Stimulated activated CD4-positive, alpha-beta T cell treated with anti-CD3 and anti-CD28 coated beads, Interleukin-12 subunit alpha, Interleukin-12 subunit beta, amount 100 ng/mL, for 48 hours (primary cell): Measurements from ENCODE around the gene BMPER.

ENCODE experiments used
- DNase-seq, 3 donors: peaks; one replicate each; pipeline ENCODE4 v3.0.0-alpha.2; 2020; ENCODE audit warnings: low read depth in 2 of 3, low spot score in 1 of 3

BMPER gene

DNA sequence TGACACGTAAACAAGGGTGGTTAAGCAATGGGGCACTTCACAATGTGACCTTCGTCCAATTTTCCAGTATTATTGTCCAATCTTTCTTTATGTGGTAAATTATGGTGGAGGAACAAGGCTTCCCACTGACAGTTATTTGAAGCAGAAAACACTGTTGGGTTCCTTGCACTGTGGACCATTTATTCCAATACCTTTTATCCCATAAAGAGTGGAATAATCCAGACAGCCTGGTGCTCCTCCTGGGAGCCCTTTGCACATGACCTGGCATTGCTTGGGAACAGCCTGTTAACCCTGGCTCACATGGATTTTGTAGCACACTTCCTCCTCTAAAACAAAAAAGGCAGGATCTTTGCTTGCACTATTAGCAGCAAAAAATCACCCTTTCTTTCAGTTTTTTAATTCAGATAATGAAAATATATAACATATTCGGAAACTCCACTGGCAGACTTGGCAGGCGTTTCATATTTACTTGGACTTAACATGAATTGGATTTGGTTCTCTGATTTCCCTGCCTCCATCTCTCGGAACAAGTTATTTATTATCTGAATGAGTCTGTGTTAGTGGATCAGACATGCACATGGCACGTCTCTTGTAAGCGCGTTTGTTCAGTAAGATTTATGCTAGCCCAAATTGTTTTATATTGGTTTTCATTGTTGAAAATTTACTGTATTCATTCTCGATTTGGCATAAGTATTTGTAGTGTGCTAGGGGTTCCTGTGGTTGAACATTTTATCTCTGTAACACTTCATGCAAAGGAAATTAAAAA is 59.3 kb downstream of the BMPER start:
- no peak for DNase-seq

DNA sequence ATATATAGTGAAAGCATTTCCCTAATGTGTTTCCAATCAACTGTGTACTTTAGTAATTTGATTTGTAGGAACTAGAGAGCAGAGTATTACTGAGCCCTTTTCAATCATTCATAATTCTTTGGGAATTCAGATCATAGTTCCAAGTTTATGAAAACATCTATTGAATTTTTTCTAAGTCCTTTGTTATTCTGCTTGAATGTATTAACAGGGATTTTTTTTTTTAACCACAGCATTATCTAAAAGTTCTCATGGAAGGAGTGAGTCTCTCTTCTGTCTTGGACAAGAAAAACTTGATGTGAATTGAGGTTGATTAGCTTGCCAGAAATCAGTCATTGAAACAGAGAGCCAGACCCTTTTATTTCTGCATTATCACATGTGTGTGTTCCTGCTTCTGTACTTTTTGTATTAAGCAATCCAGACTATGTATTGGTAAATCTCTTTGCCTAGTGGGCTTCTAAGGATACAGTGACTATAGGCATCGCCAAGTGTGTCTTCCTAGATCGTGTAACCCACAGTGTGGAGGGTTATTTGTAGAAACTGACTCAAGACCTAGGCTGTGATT is 59.9 kb downstream of the BMPER start:
- DNase-seq = no peak

DNA sequence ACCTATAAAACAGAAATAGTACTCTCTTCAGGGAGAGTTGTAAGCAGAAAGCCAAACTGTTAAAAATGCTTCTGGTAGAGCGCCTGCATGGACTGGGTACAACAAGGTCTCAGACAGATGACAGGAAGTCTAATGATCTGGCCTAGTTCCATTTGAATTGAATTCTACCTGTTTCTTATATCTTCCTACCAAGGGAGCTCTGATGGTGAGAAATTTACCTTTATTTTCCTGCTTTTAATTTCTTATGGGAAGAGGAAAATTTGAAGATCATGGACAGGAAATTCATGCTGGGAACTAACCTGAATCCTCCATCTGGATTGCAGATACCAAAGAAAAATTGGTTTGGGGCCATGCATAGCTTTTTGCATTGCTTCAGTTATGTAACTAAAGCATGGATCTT is 63.3 kb downstream of the BMPER start:
- DNase-seq = no peak

DNA sequence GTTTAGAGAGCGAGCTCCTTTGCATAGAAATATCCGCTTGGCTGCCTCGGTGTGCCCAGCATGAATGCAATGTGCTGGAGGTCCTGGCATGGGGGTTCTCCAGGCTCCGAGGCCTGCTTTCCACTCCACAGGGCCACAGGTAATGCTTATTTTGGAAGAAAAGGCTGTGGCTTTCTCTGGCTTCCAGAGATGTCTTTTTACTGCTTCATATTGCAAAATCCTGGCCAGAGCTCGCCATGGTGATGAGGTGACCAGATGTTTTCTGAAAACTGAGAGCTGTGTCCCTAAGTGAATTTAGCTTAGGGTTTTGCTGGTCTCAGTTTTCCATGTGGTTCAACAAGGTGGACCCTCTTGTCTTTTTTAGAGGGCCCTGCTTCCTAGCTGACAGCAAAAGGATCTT is 65.2 kb downstream of the BMPER start:
- DNase-seq = no peak

DNA sequence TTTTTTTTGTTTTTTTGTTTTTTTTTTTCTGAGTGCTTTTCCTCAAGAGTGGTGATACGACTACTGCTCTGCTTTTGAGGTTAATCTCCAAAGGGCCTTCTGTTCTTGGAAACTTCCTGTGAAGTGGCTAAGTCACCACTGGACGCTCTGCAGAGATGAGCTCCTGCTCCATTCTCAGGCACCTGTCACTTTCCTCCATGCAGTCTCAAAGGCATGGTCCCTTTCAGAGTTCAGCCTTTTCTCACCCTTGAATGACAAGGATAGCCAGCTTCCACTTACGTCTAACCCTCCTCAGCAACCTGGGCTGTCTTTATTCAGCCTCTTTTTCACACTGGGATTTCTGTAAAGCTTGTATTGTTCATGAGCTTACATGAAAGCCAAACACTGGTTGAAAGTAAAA is 65.8 kb downstream of the BMPER start:
- DNase-seq = no peak

DNA sequence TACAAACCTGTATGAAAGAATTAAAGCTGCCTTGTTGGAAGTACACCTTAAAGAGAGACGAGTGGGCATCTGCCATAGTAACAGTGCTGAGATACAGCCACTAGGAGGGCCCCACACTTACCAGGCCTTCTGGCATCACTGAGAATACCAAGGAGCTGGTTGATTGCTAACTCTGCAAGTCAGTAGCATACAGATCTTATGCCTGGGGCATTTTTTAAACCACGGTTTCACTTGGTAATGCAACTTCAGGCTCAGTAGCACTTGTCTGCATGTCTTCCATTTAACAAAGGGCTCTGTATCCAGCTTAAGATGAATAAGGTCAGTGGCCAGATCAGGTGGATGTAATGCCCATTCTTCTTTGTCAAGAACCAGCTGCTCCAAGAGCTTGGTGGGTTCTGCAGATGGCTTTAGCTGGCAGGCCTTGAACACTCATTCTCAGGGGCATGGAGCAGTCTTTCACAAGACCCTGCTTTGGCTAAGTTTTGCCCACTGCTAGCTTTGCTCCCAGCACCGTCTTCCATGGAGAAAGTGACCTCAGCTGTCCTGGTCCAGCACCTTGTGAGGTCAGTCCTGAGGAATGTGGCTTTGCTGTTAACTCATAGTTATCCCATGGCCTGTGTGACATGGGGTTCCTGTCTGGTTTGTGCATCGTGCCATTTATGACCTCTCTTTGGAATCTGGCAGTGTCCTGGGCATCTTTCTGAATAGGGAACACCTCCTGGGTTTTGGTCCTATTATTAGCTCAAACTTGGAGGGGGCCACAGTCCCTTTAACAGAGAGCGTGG is 68.1 kb downstream of the BMPER start:
- DNase-seq = no peak

DNA sequence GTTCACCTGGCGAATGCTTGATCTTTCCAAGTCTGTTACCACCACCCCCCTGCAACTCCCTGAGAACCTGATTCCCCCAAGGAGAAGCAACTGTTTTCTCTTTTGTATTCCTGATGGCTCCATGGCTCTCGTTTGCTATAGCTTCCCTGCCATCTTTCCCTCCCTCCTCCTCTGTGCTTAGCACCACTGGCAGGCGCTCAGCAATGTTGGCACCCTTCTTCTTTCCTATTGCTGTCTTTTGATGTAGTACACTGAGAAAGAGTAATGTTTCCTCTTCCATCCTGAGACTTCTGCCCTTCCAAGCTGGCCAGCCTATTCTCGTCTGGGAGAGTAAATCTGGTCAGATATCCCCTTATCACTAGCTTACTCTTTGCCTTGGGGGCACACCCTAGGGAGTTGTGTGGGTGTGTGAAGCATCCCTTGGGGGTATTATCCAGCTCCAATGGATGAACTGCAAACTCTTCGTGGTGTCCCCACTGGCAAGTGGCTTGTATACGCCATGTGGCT is 74.0 kb downstream of the BMPER start:
- DNase-seq = no peak

DNA sequence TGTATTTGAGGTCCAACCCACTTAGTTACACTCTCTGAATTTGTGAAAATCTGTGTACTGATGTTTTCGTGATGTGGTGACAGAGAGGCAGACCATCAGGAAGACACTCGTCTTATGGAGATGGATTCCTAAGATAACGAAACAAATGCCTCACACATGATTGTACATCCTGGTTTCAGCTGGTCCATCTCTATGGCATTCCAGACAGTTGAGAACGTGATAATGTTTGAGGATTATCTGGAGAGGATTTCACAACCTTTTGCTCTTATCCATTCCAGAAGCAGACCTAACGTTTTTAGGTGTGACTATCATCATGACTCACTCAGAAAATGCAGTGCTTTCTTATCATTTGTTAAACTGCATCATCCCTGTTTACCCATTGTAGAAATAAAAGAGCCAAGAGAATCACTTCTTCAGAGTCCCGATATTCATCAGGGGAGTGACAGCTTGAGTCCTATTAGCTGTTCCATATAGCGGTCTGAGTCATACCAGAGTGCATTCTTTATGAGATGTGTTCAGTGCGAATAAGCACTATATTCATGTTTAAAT is 74.5 kb downstream of the BMPER start:
- no peak for DNase-seq

DNA sequence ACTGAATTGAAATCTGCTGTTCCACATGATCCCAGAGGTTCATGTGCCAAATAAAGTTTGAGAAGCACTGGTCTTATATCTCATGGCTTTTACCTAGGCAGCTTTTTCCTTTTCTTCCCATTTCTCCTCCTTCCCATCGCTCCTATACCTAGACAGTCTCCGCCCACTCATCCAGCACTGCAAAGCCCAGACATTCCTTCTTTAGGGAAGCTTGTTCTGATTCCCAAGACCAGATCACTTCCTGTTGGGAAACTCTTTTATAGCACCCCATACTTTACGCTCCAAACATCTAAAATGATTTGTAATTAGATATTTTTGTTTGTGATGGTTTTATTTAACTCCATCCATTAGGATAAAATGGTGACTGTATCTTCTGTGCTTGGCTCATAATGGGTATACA is 75.9 kb downstream of the BMPER start:
- no peak for DNase-seq

DNA sequence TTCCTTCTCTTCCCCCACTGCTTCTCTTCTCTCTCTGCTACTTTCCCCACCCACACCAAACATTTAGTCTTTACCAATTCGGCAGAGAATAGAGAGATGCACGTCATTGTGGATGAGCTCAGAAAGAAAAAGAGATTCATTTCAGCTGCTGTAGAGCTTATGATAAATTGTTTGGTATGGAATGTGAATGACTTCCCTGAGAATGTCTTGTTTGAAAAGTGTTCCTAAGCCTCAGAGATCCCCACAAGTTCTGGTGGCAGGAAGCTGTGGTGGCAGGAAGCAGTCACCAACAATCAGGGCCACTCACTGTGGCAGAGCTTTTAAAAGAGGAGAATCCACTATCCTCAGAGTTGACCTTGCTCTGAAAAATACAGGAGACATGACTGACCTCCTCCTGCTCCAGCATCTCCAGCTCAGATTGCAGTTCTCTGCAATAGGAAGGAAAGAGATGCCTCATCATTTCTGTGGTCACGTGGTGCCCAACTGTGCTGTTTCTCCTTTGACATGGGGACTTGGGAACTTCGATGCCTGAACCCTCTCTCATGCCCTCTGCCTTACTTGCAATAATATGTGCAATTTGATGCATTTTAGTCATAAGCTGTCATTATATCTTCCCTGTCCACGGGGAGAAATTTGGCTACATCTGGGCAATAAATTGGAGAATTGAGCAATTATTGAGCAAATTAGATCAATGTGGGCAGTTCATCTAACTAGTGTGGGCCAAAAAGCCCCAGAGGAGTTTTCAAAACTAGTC is 76.5 kb downstream of the BMPER start:
- no peak for DNase-seq

DNA sequence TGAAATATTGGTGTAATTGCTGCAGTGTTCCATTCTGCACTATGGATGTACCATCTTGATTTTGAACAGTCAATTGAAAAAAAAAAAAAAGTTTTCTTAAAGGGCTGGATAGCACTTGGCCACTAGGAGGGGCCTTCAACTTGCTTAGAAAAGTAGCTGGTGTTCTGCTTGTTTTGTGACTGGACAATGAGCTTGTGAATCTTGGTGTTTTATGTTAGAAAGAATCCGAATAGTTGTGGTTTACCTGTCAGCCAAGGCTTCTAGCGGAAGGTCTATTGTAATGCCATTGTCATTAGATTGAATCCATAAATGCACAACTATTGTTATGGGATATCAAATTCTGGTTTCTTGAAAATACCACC is 77.1 kb downstream of the BMPER start:
- DNase-seq = no peak

DNA sequence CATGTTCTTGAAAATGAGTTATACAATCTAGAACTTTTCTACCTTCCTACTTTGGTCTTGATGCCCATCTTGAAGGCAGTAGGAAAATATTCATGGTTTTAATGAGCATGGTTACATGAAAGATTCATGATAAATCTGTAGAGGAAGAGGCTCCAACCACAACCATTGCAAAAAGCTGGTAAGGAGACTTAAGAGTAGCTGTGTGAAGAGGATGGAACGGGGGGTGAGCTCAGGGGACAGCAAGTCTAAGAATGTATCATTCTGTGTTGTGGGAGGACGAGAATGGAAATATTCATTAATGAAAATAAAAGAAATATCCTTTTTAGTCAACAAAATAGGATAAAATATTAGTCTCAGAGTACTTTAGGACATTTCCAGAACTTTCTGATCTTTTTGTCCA is 81.1 kb downstream of the BMPER start:
- no peak for DNase-seq

DNA sequence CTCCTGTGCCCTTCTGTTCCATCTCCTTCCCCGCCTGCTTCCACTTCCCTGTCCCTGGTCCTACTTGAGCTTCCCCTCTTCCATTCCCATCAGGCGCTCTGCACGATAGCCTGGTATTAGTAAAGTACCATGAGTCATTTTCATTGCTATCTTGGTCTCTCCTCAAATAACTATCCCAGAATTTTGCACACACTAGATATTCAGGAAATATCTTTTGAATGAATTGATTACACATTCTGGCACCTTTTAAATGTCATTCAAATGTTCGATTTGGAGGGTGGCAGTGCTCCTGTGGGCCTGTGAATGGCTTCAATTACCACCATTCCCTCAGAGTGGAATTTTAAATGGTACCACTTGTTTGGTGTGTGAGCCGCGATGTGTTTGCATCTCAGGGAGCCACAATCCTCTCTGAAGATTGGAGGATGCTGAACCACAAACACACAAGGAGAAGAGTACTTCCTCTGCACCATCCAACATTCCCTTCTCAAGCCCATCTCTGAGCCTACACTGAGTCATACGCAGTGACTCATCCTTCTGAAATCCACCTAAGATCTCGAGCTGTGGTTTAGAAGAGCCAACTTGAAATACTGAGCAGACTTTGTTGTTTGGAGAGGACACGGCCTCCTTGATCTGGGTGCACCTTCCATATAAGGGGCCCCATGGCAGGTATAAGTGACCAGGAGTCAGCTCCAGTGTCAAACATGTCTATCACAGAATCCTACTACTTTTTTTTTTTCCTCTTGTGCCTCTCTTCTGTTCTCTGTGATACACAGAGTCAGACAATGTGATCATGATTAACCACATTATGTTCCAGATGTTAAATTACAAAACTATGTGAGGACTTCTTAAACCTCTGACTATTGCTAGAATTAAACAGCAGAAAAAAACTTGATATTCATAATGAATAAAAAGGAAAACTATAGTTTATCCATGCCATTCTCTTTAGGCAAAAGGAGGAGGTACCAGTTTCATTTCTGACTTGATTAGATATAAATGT is 81.9 kb downstream of the BMPER start:
- DNase-seq = no peak

DNA sequence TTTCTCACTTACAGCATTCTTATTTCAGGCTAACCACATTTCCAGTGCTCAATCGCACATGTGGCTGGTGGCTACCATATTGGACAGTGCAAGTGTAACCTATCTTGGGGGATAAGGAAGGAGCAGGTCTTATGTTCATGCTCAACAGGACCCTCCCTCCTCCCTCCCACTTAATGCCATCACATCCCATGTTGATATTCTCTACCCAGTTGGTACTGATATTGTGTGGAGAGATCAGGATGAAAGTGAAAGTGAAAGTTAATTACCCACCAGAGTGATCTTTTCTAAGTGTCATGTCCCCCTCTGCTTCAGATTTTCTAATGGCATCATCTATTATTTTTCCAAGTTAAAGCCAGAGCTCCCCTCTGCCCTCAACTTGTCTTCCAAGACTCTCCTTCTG is 91.6 kb downstream of the BMPER start:
- no peak for DNase-seq

DNA sequence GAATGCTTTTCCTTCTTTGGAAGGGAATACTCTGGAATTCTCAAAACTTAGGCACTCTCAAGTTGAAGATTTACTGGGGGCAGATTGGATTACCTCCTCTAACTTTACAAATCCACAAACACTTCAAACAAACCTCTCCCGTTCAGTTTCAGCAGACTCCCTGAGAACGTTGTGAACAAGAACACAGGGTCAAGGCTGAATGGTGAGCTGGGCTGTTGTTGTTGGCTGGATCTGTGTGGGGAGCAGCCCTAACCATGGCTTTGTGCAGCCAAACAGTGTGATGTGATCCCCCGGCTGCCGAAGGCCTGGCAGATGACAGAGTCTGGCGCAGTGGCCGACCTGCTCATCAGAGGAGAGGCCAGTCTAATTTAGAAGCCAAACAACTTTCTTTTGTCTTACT is 93.1 kb downstream of the BMPER start:
- no peak for DNase-seq

DNA sequence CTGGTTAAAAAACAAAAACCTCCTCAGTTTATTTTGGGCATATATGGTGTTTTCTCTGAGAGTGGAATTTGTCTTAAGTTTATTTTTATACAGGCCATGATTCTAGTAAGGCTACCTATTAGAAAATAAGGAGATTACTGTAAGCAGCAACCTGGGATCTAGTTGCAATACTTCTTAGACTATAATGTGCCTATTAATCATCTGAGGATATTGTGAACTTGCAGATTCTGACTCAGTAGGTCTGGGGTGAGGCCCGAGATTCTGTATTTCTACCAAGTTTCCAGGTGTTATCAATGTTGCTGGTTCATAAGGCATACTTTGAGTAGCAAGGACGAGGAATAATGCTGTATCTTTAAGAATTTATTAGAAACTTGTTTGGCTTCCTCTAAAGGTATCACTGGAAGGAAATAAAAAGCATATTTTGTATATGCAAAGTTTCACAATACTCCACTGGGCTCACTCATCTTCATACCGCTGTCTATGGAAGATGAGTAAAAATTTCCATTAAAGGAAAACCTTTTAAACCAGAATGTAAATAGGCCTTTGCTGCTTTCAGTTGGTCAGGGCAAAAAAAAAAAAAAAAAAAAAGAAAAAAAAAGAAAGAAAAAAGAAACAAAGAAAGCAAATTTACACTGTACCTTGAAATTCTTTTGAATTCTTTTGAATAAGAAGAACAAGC is 105.8 kb downstream of the BMPER start:
- DNase-seq = no peak

DNA sequence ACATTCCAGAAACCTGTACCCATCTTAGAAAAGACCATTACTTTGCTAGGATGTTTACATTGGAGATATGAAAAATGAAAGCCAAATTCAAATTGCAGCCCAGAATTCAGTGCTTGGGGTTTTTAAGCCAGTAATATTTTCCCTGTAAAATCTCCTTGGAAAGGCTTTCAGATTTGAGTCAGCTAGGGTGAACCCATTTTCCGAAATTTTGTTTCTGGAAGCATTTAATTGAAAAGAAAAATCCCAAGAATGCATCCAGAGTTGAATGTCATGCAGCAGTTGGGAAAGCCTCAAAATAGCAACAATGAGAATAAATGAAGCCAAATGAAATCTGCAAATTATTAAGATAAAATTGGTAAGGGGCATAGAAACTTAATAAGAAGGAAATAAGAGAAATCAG is 106.4 kb downstream of the BMPER start:
- no peak for DNase-seq

DNA sequence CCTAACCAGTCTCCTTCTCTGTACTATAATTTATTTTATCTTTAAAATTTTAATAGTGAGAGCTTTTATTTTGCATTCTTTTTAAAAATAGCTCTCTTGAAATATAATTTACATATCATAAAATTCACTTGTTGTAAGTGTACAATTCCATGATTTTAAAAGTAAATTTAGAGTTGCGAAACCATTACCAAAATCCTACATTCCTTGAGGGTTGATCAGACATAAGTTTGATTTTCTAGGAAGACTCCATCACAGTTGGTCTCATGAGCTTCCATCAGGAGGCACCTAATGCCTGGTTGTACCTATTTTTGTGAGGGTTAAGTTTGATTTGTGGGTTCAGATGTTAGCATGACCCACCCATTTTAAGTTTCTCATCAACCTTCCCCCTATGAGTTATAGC is 108.1 kb downstream of the BMPER start:
- DNase-seq = no peak

DNA sequence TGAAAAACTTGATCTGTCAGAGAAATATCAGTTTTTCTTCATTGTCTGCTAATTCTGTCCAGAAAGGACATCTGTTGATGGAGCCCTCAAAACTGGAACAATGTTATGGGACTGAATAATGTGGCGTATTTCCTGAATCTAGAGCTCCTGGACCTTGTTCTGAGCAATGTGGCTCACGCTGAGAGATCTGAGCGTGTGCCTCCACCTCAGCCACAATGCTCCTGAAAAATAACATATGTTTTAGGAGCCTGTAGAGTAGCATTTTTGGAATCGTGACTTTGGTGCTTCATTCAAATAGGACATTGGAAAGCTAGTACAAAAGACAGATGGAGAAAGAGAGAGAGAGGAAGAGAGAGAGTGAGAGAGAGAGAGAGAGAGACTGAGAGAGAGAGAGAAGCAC is 110.3 kb downstream of the BMPER start:
- no peak for DNase-seq

DNA sequence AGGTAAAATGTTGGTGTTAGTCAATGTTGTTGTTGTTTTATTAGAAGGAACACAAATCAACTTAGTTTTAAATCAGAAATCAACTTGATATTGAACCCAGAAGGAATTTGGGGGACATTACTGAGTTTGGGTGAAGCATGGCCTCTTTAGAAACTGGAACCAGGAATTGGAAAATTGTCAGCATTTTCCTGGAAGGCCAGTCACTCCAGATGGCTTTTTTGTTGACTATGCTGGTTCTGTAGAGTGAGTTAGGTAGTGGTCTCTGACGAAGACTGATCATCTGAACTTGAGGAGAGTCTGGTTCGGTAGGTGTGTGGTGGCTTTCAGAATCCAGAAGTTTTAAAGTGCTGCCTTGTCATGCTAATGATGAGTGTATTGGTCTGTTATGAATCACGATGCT is 111.5 kb downstream of the BMPER start:
- no peak for DNase-seq
